Epidermal melanocyte (primary cell): Measurements from ENCODE around the gene FUT8.

ENCODE experiments used
- DNase-seq: peaks from one replicate; pipeline ENCODE4 v3.0.0; 2011; ENCODE audit warnings: low spot score; ENCODE audit not compliant: insufficient read length

FUT8 gene

GRCh38 chr14:65412032-65412846 is at the start of gene FUT8:
Gene FUT8, plus strand, starts transcription at chr14:65412730. Its CDS starts 148,834 bp downstream, at chr14:65561564.
- peak; percentile 75 for DNase-seq

- DNase-seq = no peak
These were observed 45.5 kb upstream of the FUT8 start for GRCh38 chr14:65366802-65367565.

GRCh38 chr14:65369560-65369959 is 43.0 kb upstream of the FUT8 start:
- DNase-seq = no peak

GRCh38 chr14:65370801-65371248 is 41.7 kb upstream of the FUT8 start:
- no peak for DNase-seq

- DNase-seq = no peak
These were observed 40.7 kb upstream of the FUT8 start for GRCh38 chr14:65371784-65372183.

GRCh38 chr14:65373016-65373670 is 39.4 kb upstream of the FUT8 start:
- no peak for DNase-seq

- no peak for DNase-seq
These were observed 38.9 kb upstream of the FUT8 start for GRCh38 chr14:65373671-65374039.

- DNase-seq = no peak
These were observed 35.0 kb upstream of the FUT8 start for GRCh38 chr14:65377576-65377975.

GRCh38 chr14:65382586-65382985 is 29.9 kb upstream of the FUT8 start:
- DNase-seq = no peak

GRCh38 chr14:65387171-65387570 is 25.4 kb upstream of the FUT8 start:
- DNase-seq = no peak

GRCh38 chr14:65387628-65388027 is 24.9 kb upstream of the FUT8 start:
- DNase-seq = no peak

GRCh38 chr14:65392296-65392695 is 20.2 kb upstream of the FUT8 start:
- DNase-seq = no peak

GRCh38 chr14:65396082-65396910 is 16.2 kb upstream of the FUT8 start:
- DNase-seq = no peak

- DNase-seq = no peak
These were observed 9.3 kb upstream of the FUT8 start for GRCh38 chr14:65403231-65403630.

GRCh38 chr14:65408113-65408512 is 4.4 kb upstream of the FUT8 start:
- no peak for DNase-seq

- DNase-seq = no peak
These were observed 1.9 kb upstream of the FUT8 start for GRCh38 chr14:65410640-65411039.

- DNase-seq = peak; percentile 89
These were observed 886 bp upstream of the FUT8 start for GRCh38 chr14:65411656-65412031.

GRCh38 chr14:65412856-65413738 is 567 bp downstream of the FUT8 start:
- DNase-seq = no peak

GRCh38 chr14:65413739-65414045 is 1.2 kb downstream of the FUT8 start:
- no peak for DNase-seq

GRCh38 chr14:65414961-65415589 is 2.5 kb downstream of the FUT8 start:
- peak; percentile 29 for DNase-seq
